Measurements from ENCODE around the gene HBZ. TPM values are rescaled to one million over a fixed set of nuclear protein-coding genes. Genes with fewer than 3 reads are reported as not detected.
"Not testable (repeated sequence)": the region's sequence is repeated elsewhere in the genome, so short reads cannot be mapped to it uniquely, and the experiment has no call there.

HBZ gene
- total RNA-seq, 1 experiment from 2014 or later: not detected

- DNase-seq (ENCODE audit: low read depth, low spot score) (no peak), ATAC-seq (no peak)
- no peak overlapping the region for H3K4me3 ChIP-seq (replicated peaks in 1 of 2; ENCODE audit: low read depth in 1 of 2, low read length in 2 of 2)
- no peak overlapping the region for H3K9ac ChIP-seq (ENCODE audit: low read length)
- no TSS peak for BruUV-seq (replicated peaks)
- ChIA-PET POLR2A (no interaction called here), CTCF (no interaction called here), RAD21 (ENCODE audit: low non-redundant PET in 1 of 2, low total read pairs in 2 of 2, uncharacterized antibody in 2 of 2, unreplicated experiment in 2 of 2) (no interaction called here)
- peaks cover 5 to 8% of the 10 kb centered on the region in 2 experiments; a peak in 3 of 4 replicates for H3K4me1 ChIP-seq (ENCODE audit: control insufficient read depth in 1 of 2, insufficient read depth in 2 of 2, low read length in 2 of 2)
- H3K79me2 ChIP-seq (ENCODE audit: insufficient read depth, low read length): no peaks in the 10 kb centered on the region
- H3K27ac ChIP-seq (ENCODE audit: low read depth, low read length): no peak overlapping the region
- H3K36me3 ChIP-seq (ENCODE audit: control insufficient read depth in 1 of 2, insufficient read depth in 2 of 2, low read length in 2 of 2): no peaks in the 10 kb centered on the region
- TF ChIP-seq ZNF274 (IDR thresholded peaks at IDR 0.05; ENCODE audit: low read depth, low read length): no peak
- no peak for TF ChIP-seq ZFX (IDR thresholded peaks at IDR 0.05)
- TF ChIP-seq JUND (IDR thresholded peaks at IDR 0.05): no peak
- no peak for TF ChIP-seq CEBPB (IDR thresholded peaks at IDR 0.05; ENCODE audit: low read depth)
- TF ChIP-seq MAX (IDR thresholded peaks at IDR 0.05): no peak
- no peak for TF ChIP-seq SIN3A (IDR thresholded peaks at IDR 0.05; ENCODE audit: low read depth)
- no peak for TF ChIP-seq POLR2A (IDR thresholded peaks at IDR 0.05; ENCODE audit: borderline replicate concordance, extremely low read depth, insufficient read depth, insufficient read length)
- TF ChIP-seq ZBTB33 (IDR thresholded peaks at IDR 0.05; ENCODE audit: extremely low read depth, insufficient replicate concordance, low read length): no peak
- TF ChIP-seq REST (IDR thresholded peaks at IDR 0.05; ENCODE audit: low read depth): no peak
- TF ChIP-seq ATF3 (IDR thresholded peaks at IDR 0.05): no peak
- no peak for TF ChIP-seq FOSL1 (IDR thresholded peaks at IDR 0.05; ENCODE audit: low read depth)
- no peak for TF ChIP-seq SRF (IDR thresholded peaks at IDR 0.05; ENCODE audit: low read depth)
- no peak for TF ChIP-seq EZH2 (IDR thresholded peaks at IDR 0.05)
- no peak for TF ChIP-seq ELF1 (IDR thresholded peaks at IDR 0.05; ENCODE audit: borderline replicate concordance, low read depth)
- no peak for TF ChIP-seq CBX3 (IDR thresholded peaks at IDR 0.05; ENCODE audit: low read depth)
- TF ChIP-seq EGR1 (IDR thresholded peaks at IDR 0.05; ENCODE audit: low read depth): no peak
- no peak for TF ChIP-seq POLR2AphosphoS5 (IDR thresholded peaks at IDR 0.05; ENCODE audit: low read depth, low read length)
- H2AFZ ChIP-seq (ENCODE audit: low read depth, low read length, poor library complexity, severe bottlenecking): no peak overlapping the region
- intact Hi-C loops (cut with micrococcal nuclease): no loop called here
- no peaks in the 10 kb centered on the region for H3K9me3 ChIP-seq (ENCODE audit: control insufficient read depth in 1 of 2, insufficient read depth in 1 of 2, low read depth in 1 of 2, low read length in 2 of 2)
- no peaks in the 10 kb centered on the region for H3K27me3 ChIP-seq (ENCODE audit: insufficient read depth, low read length)
- no peaks in the 10 kb centered on the region for H3K9me2 ChIP-seq (ENCODE audit: insufficient read depth)
- H4K20me1 ChIP-seq (ENCODE audit: insufficient read depth): no peaks in the 10 kb centered on the region
- no peak overlapping the region for H3K4me2 ChIP-seq (ENCODE audit: low read length)
Measured at GRCh38 chr16:159136-159849, 6.8 kb downstream of the HBZ start.

- H3K27ac ChIP-seq (ENCODE audit: low read depth, low read length); H3K4me1 ChIP-seq (ENCODE audit: control insufficient read depth in 1 of 2, insufficient read depth in 2 of 2, low read length in 2 of 2); H3K4me2 ChIP-seq (ENCODE audit: low read length); CTCF ChIA-PET; H4K20me1 ChIP-seq (ENCODE audit: insufficient read depth); RAD21 ChIA-PET (ENCODE audit: low non-redundant PET in 1 of 2, low total read pairs in 2 of 2, uncharacterized antibody in 2 of 2, unreplicated experiment in 2 of 2); ATAC-seq; POLR2A ChIA-PET; H2AFZ ChIP-seq (ENCODE audit: low read depth, low read length, poor library complexity, severe bottlenecking); H3K27me3 ChIP-seq (ENCODE audit: insufficient read depth, low read length); H3K36me3 ChIP-seq (ENCODE audit: control insufficient read depth in 1 of 2, insufficient read depth in 2 of 2, low read length in 2 of 2); H3K9ac ChIP-seq (ENCODE audit: low read length); H3K9me2 ChIP-seq (ENCODE audit: insufficient read depth); H3K9me3 ChIP-seq (ENCODE audit: control insufficient read depth in 1 of 2, insufficient read depth in 1 of 2, low read depth in 1 of 2, low read length in 2 of 2); H3K79me2 ChIP-seq (ENCODE audit: insufficient read depth, low read length); H3K4me3 ChIP-seq (replicated peaks in 1 of 2; ENCODE audit: low read depth in 1 of 2, low read length in 2 of 2); DNase-seq (ENCODE audit: low read depth, low spot score); intact Hi-C loops (cut with micrococcal nuclease); BruUV-seq (replicated peaks): not testable (repeated sequence)
Measured at GRCh38 chr16:160242-160641, 7.8 kb downstream of the HBZ start.

All from HCT116 (cell line).